ENCODE measurements around the gene SLC12A9.
"Not testable (repeated sequence)": the region's sequence is repeated elsewhere in the genome, so short reads cannot be mapped to it uniquely, and the experiment has no call there.

Gene SLC12A9

GRCh38 chr7:100826514-100827329, 25.8 kb upstream of the SLC12A9 start:
- no peak for DNase-seq

DNA sequence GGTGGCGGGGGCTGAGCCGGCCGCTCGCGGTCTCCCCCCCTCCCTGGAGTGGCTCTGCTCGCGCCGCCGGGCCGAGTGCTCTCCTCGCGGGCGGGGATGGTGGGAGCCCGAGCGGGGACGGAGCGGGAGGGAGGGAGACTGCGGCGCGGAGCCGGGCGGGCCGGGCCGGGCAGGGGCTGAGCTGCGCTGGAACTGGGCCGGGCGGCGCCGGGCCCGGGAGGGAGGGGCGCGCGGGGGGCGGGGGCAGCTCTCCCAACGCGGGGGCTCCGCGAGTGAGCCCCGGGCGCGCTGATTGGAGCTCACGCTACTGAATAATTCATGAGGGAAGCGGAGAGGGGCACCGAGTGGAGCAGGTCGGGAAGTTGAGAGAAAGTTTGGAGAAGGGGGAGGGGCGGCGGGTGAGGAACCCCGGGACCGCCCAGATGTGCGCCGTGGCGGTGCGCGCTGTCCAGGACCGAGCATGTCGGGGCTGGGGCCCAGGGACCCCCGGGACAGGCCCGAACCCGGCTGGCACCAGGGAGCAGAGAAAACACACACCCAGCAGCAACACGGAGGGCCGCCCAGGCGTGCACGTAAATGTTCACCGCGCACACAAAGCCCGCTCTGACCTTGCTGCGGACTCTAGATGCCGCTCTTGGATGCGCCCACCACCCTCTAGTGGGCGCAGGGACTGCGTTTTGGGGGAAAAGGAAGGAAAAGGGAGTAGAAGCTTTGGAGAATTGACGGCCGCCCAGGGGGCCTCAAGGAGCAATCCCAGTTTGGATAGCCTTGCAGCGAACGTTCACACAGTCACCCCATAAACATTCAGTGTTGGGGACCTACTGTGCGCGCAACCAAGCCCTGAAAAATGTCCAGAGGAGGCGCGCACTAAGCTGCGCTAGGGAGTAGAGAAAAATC, 24.9 kb upstream of the SLC12A9 start, which contains the start of gene EPHB4:
EPHB4 (minus strand) TSS at position 194 of the 897 bp plus-strand sequence. CDS start 493 bp downstream, outside the sequence.
- DNase-seq, result peak; percentile 73

GRCh38 chr7:100829150-100829716, 23.3 kb upstream of the SLC12A9 start:
- no peak for DNase-seq

GRCh38 chr7:100830396-100830795, 22.1 kb upstream of the SLC12A9 start:
- no peak for DNase-seq

- no peak for DNase-seq
Observed at GRCh38 chr7:100832281-100832633, 20.3 kb upstream of the SLC12A9 start.

DNA sequence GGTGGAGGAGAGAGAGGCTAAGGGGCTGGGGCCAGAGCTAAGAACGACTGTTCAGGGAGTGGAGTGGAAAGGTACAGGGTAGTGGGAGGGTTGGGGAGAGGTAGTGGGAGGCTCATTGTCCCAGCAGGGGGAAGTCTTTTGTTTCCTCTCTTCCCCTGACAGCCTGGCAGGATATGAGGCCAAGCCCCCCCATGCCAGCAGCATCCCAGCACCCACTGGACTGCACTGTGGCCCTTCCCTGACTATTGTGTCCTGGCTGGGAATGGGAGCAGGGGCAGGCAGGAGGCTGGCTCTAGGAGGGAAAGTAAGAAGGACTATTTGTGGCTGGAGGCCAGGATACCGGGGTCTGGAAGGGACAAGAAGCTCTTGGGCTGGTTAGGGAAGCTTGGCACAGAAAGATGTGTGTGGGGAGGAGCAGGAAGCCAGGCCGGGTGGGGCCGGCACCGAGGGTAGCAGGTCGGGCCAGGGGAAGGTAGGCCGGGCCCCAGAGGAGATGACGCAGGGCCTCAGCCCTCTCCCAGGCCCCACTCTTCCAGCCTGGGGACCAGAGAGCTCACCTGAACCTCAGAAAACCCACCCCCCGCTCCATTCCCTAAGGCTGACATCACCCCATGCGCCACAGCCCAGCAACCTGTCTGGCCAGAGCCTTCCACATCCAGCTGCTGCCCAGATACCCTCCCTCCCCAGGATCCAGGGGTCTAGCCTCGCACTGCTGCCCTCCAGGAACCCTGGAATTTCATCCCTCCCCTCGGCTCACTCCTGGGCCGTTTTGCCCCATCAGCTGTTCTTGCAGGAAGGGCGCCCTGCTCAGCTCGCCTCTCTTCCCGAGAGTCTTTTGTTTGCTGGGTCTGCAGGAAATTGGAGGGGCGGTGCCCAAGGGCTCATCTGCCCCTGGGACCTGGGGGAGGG, 16.4 kb upstream of the SLC12A9 start:
- DNase-seq, result no peak

DNA sequence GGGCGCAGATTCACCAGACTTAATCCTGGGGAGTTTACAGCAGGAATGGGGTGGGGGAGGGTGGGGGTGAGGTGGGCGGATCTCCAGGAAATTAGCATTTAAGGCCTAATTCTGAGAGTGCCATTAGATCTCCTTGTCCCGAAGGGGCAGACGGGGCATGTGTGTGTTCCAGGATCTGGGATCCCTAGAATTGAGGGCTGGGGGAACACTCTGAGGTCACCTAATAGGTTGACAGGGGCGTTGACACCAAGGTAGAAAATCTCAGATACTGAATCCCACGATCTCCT, 15.8 kb upstream of the SLC12A9 start:
- no peak for DNase-seq

- no peak for DNase-seq
Observed at GRCh38 chr7:100837099-100837836, 15.2 kb upstream of the SLC12A9 start.

- no peak for DNase-seq
Observed at GRCh38 chr7:100839361-100839760, 13.2 kb upstream of the SLC12A9 start.

GRCh38 chr7:100840470-100841100, 11.9 kb upstream of the SLC12A9 start:
- no peak for DNase-seq

DNA sequence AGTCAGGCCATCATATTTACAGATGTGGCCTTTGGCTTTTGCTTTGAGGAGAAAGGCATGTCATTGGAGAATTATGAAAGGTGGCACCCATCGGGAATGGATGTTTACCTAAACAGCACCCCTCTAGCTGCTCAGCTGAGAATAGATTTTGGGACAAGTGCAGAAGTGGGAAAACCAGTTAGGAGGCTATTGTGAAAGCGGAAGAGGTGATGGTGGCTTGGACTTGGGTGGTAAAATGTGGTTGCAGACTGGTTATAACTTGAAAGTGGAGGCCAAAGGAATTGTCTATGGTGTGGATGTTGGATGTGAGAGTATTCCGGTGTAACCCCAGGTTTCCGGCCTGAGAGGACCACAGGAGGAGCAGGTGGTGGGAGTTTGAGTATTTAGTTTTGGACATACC, 5.2 kb upstream of the SLC12A9 start:
- DNase-seq, result no peak

DNA sequence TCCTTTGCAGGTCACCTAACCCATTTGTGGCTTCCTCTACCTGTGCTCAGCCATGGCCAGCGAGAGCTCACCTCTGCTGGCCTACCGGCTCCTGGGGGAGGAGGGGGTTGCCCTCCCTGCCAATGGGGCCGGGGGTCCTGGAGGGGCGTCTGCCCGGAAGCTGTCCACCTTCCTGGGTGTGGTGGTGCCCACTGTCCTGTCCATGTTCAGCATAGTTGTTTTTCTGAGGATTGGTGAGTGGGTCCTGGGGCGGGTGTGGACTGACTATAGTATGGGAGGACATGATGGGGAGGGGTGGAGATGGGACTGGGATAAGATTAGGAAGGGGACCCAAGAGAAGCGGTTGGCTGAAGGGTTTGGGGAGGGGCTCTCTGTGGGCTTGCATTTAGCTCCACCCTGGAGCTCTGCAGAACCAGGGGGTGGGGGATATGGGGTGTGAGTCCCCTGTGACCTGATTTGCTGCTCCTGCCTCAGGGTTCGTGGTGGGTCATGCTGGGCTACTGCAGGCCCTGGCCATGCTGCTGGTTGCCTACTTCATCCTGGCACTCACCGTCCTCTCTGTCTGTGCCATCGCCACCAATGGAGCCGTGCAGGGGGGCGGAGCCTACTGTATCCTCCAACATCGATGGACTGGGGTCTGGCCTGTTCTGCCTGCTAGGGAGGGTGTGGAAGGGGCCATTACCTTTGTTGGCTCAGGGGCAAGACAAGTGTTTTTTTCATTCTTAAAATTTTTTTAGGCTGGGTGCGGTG, 1.8 kb downstream of the SLC12A9 start:
- DNase-seq, result no peak

GRCh38 chr7:100854899-100855298, 2.4 kb downstream of the SLC12A9 start:
- DNase-seq, result not testable (repeated sequence)

- DNase-seq, result no peak
Observed at GRCh38 chr7:100855515-100855914, 3.0 kb downstream of the SLC12A9 start.

DNA sequence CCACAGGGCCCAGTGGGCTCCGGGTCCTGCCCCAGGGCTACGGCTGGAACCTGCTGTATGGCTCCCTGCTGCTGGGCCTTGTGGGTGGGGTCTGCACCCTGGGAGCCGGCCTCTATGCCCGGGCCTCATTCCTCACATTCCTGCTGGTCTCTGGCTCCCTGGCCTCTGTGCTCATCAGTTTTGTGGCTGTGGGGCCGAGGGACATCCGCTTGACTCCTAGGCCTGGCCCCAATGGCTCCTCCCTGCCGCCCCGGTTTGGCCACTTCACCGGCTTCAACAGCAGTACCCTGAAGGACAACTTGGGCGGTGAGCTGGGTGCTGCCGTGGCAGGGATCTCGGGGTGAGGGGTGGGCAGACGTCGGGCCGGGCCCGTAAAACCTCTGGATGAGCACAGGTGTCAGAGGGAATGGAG, 4.4 kb downstream of the SLC12A9 start:
- DNase-seq, result no peak

GRCh38 chr7:100859856-100860255, 7.3 kb downstream of the SLC12A9 start:
- DNase-seq, result no peak

- DNase-seq, result no peak
Observed at GRCh38 chr7:100860702-100861615, 8.4 kb downstream of the SLC12A9 start.

DNA sequence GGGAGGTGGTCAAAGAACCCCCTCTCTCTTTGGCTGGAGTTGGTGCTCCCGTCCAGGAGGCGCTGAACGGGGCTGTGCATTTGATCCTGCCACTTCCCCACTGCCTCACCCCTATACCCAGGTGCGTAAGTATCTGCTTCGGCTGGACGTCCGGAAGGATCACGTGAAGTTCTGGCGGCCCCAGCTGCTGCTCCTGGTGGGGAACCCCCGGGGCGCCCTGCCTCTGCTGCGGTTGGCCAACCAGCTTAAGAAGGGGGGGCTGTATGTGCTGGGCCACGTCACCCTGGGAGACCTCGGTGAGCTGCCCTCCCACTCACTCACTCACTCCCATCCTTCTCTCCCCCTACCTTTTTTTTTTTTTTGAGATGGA, 9.1 kb downstream of the SLC12A9 start:
- DNase-seq, result no peak

DNA sequence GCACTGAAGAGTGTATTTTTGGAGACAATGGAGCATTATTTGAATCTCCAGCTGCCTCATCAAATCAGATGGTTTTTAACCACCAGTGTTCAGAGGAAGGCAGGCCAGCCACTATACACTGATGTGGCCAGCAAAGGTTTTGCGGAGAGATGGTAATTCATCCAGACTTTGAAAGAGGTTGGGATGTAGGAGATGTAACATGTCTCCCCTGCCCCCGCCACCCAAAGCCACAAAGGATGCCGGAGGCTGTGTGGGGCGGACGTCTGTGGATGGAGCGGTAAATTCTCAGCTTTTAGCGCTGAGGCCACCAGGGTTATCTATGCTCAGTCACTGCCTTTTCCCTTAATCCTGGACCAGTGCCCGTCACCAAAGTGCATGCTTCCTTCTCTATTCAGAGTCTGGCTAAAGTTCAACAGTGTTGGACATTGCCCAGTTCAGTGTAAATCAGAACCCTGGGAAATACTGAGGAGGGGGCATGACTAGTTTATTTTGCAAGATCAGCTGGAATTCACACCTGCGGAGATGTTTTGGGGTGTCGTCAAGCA, 11.0 kb downstream of the SLC12A9 start:
- no peak for DNase-seq
